OCI-LY3 (cell line): ENCODE results near the gene CD8B.
"Not testable (repeated sequence)": the region's sequence is repeated elsewhere in the genome, so short reads cannot be mapped to it uniquely, and the experiment has no call there.

Experiments used
- H2AFZ ChIP-seq: fragments of 200-600, 300-600 bp; shearing (Covaris generic); 2 replicates; pipeline ENCODE4 v1.6.0; 2014; ENCODE audit warnings: antibody characterized with exemption, low read depth, low read length
- H3K27ac ChIP-seq: fragments of 200-600, 300-600 bp; sonication (generic); 2 replicates; pipeline ENCODE4 v1.5.1; 2014; ENCODE audit warnings: mild to moderate bottlenecking, low read length, moderate library complexity, mixed read lengths
- H3K27me3 ChIP-seq: fragments of 200-600, 300-600 bp; sonication (generic); 2 replicates; pipeline ENCODE4 v1.6.1; 2014; ENCODE audit warnings: low read depth, low read length, mixed read lengths
- H3K36me3 ChIP-seq: fragments of 200-600, 300-600 bp; sonication (generic); replicated peaks from 2 replicates; pipeline ENCODE3; 2014; ENCODE audit warnings: low read depth, low read length, mixed read lengths
- H3K4me1 ChIP-seq: fragments of 300-600, 200-600 bp; sonication (generic); 2 replicates; pipeline ENCODE4 v1.6.1; 2014; ENCODE audit warnings: low read length, mixed read lengths
- H3K4me2 ChIP-seq: fragments of 200-600, 300-600 bp; sonication (generic); 2 replicates; pipeline ENCODE4 v1.6.1; 2014; ENCODE audit warnings: low read length, mixed read lengths
- H3K4me3 ChIP-seq: fragments of 300-600, 200-600 bp; sonication (generic); 2 replicates; pipeline ENCODE4 v1.5.1; 2014; ENCODE audit warnings: antibody characterized with exemption, mild to moderate bottlenecking, low read length, moderate library complexity
- H3K79me2 ChIP-seq: fragments of 300-600, 200-600 bp; shearing (Covaris generic); 2 replicates; pipeline ENCODE4 v1.6.1; 2014; ENCODE audit warnings: mild to moderate bottlenecking, low read length, mixed read lengths
- H3K9ac ChIP-seq: fragments of 300-600, 200-600 bp; shearing (Covaris generic); 2 replicates; pipeline ENCODE4 v1.6.0; 2014; ENCODE audit warnings: mild to moderate bottlenecking, low read length, moderate library complexity
- H3K9me3 ChIP-seq: fragments of 200-600, 300-600 bp; shearing (Covaris generic); 2 replicates; pipeline ENCODE4 v1.6.1; 2014; ENCODE audit warnings: low read length, mixed read lengths; ENCODE audit not compliant: insufficient read depth
- H4K20me1 ChIP-seq: fragments of 200-600, 300-600 bp; sonication (generic); 2 replicates; pipeline ENCODE4 v1.6.1; 2016; ENCODE audit warnings: low read length, mixed read lengths; ENCODE audit not compliant: insufficient read depth

The CD8B gene

GRCh38 chr2:86861175-86861574, 511 bp downstream of the CD8B start:
- not testable (repeated sequence) for H3K4me3 ChIP-seq, H3K27me3 ChIP-seq, H3K9me3 ChIP-seq, H3K27ac ChIP-seq, H3K79me2 ChIP-seq, H3K9ac ChIP-seq, H3K36me3 ChIP-seq, H4K20me1 ChIP-seq, H2AFZ ChIP-seq, H3K4me2 ChIP-seq, H3K4me1 ChIP-seq

- not testable (repeated sequence) for H3K79me2 ChIP-seq, H3K9ac ChIP-seq, H3K4me3 ChIP-seq, H3K36me3 ChIP-seq, H4K20me1 ChIP-seq, H3K4me2 ChIP-seq, H3K27me3 ChIP-seq, H2AFZ ChIP-seq, H3K9me3 ChIP-seq, H3K27ac ChIP-seq, H3K4me1 ChIP-seq
Observed at GRCh38 chr2:86860573-86860972, 1.1 kb downstream of the CD8B start.

GRCh38 chr2:86857688-86858087, 4.0 kb downstream of the CD8B start:
- H3K27me3 ChIP-seq, H3K79me2 ChIP-seq, H3K4me1 ChIP-seq, H3K4me2 ChIP-seq, H3K4me3 ChIP-seq, H4K20me1 ChIP-seq, H3K27ac ChIP-seq, H2AFZ ChIP-seq, H3K9me3 ChIP-seq, H3K36me3 ChIP-seq, H3K9ac ChIP-seq: not testable (repeated sequence)

GRCh38 chr2:86856498-86856897, 5.2 kb downstream of the CD8B start:
- not testable (repeated sequence) for H3K4me2 ChIP-seq, H3K9me3 ChIP-seq, H4K20me1 ChIP-seq, H3K9ac ChIP-seq, H3K4me3 ChIP-seq, H2AFZ ChIP-seq, H3K4me1 ChIP-seq, H3K27ac ChIP-seq, H3K27me3 ChIP-seq, H3K36me3 ChIP-seq, H3K79me2 ChIP-seq

GRCh38 chr2:86855981-86856380, 5.7 kb downstream of the CD8B start:
- H3K27me3 ChIP-seq, H3K9ac ChIP-seq, H3K4me2 ChIP-seq, H3K4me1 ChIP-seq, H3K36me3 ChIP-seq, H4K20me1 ChIP-seq, H2AFZ ChIP-seq, H3K27ac ChIP-seq, H3K79me2 ChIP-seq, H3K9me3 ChIP-seq, H3K4me3 ChIP-seq: not testable (repeated sequence)

GRCh38 chr2:86851581-86851980, 10.1 kb downstream of the CD8B start:
- H3K4me3 ChIP-seq, H2AFZ ChIP-seq, H3K27me3 ChIP-seq, H3K9me3 ChIP-seq, H3K79me2 ChIP-seq, H3K4me1 ChIP-seq, H3K36me3 ChIP-seq, H3K9ac ChIP-seq, H3K27ac ChIP-seq, H3K4me2 ChIP-seq, H4K20me1 ChIP-seq: not testable (repeated sequence)

- H3K9ac ChIP-seq, H3K4me1 ChIP-seq, H4K20me1 ChIP-seq, H3K36me3 ChIP-seq, H2AFZ ChIP-seq, H3K27ac ChIP-seq, H3K4me3 ChIP-seq, H3K4me2 ChIP-seq, H3K27me3 ChIP-seq, H3K79me2 ChIP-seq, H3K9me3 ChIP-seq: not testable (repeated sequence)
Observed at GRCh38 chr2:86842607-86843234, 19.0 kb downstream of the CD8B start.

GRCh38 chr2:86841330-86841729, 20.4 kb downstream of the CD8B start:
- not testable (repeated sequence) for H3K79me2 ChIP-seq, H2AFZ ChIP-seq, H3K27ac ChIP-seq, H3K4me1 ChIP-seq, H3K27me3 ChIP-seq, H3K9me3 ChIP-seq, H3K9ac ChIP-seq, H4K20me1 ChIP-seq, H3K36me3 ChIP-seq, H3K4me3 ChIP-seq, H3K4me2 ChIP-seq

- not testable (repeated sequence) for H3K27me3 ChIP-seq, H3K79me2 ChIP-seq, H3K4me3 ChIP-seq, H3K27ac ChIP-seq, H3K4me2 ChIP-seq, H3K9ac ChIP-seq, H3K9me3 ChIP-seq, H3K4me1 ChIP-seq, H4K20me1 ChIP-seq, H3K36me3 ChIP-seq, H2AFZ ChIP-seq
Observed at GRCh38 chr2:86839871-86840548, 21.7 kb downstream of the CD8B start.

GRCh38 chr2:86839455-86839854, 22.2 kb downstream of the CD8B start:
- not testable (repeated sequence) for H3K79me2 ChIP-seq

More at GRCh38 chr2:86839455-86839854, 22.2 kb downstream of the CD8B start:
- H3K27ac ChIP-seq, H3K4me3 ChIP-seq, H3K4me2 ChIP-seq, H3K36me3 ChIP-seq, H3K9me3 ChIP-seq, H3K27me3 ChIP-seq, H4K20me1 ChIP-seq, H2AFZ ChIP-seq, H3K4me1 ChIP-seq, H3K9ac ChIP-seq: not testable (repeated sequence)
